NB4 (cell line): ENCODE measurements around the gene AGBL1.

ENCODE experiments used
- DNase-seq: peaks from one replicate; pipeline ENCODE4 v3.0.0; 2010; ENCODE audit warnings: low read depth
- H3K4me3 ChIP-seq: one replicate; pipeline ENCODE4 v1.5.1; 2011; ENCODE audit warnings: mild to moderate bottlenecking, low read depth, low read length, moderate library complexity
- CTCF ChIP-seq: IDR thresholded peaks from one replicate; pipeline ENCODE4 v1.5.1; 2012; ENCODE audit warnings: low read depth, low read length
- MAX ChIP-seq: IDR thresholded peaks from 2 replicates; pipeline ENCODE4 v1.6.1; 2011; ENCODE audit warnings: low read depth, low read length
- MYC ChIP-seq: IDR thresholded peaks from 2 replicates; pipeline ENCODE4 v1.6.1; 2011; ENCODE audit warnings: low read depth, low read length
- POLR2A ChIP-seq: IDR thresholded peaks from 2 replicates; pipeline ENCODE4 v1.6.1; 2011; ENCODE audit warnings: mild to moderate bottlenecking; ENCODE audit not compliant: insufficient read length; ENCODE audit errors: extremely low read depth

Gene AGBL1

GRCh38 chr15:86061581-86061980 is 18.1 kb upstream of the AGBL1 start:
- peak; percentile 53 for DNase-seq
- TF ChIP-seq CTCF (no peak), POLR2A (no peak), MAX (0 out of 2 replicates have a peak, but pooled peaks have one; percentile 10)

GRCh38 chr15:86062646-86063243 is 16.9 kb upstream of the AGBL1 start:
- no peak for DNase-seq
- no peak overlapping the region for H3K4me3 ChIP-seq
- no peak for TF ChIP-seq MYC
- no peak for TF ChIP-seq POLR2A
- TF ChIP-seq CTCF: no peak
- TF ChIP-seq MAX: no peak

More at GRCh38 chr15:86061581-86061980, 18.1 kb upstream of the AGBL1 start:
- H3K4me3 ChIP-seq: no peak overlapping the region

GRCh38 chr15:86063356-86064095 is 16.1 kb upstream of the AGBL1 start:
- TF ChIP-seq MAX (no peak), POLR2A (no peak), CTCF (no peak), MYC (no peak)
- H3K4me3 ChIP-seq: no peak overlapping the region
- no peak for DNase-seq

- TF ChIP-seq MYC (no peak), MAX (no peak), CTCF (no peak), POLR2A (no peak)
- no peak for DNase-seq
- no peak overlapping the region for H3K4me3 ChIP-seq
Observed at GRCh38 chr15:86064326-86064725, 15.3 kb upstream of the AGBL1 start.

- H3K4me3 ChIP-seq: no peak overlapping the region
- no peak for DNase-seq
- TF ChIP-seq CTCF: no peak
- TF ChIP-seq POLR2A: no peak
- no peak for TF ChIP-seq MAX
- TF ChIP-seq MYC: no peak
Observed at GRCh38 chr15:86066174-86066834, 13.4 kb upstream of the AGBL1 start.
